ENCODE results near the gene SDR9C7. TPM values are rescaled to one million over a fixed set of nuclear protein-coding genes. Genes with fewer than 3 reads are reported as not detected.
"Not testable (repeated sequence)": the region's sequence is repeated elsewhere in the genome, so short reads cannot be mapped to it uniquely, and the experiment has no call there.

The SDR9C7 gene
- total RNA-seq, 1 donor from 2014 or later, result not detected

- no peak for DNase-seq (ENCODE audit: low spot score)
- Mint-ChIP-seq H3K27me3 (ENCODE audit: low read depth) (no peaks in the 10 kb centered on the region), H3K27ac (no peak overlapping the region), H3K36me3 (ENCODE audit: low read depth) (no peaks in the 10 kb centered on the region), H3K9me3 (peaks cover 8% of the 10 kb centered on the region), H3K4me1 (ENCODE audit: low read depth) (no peaks in the 10 kb centered on the region), H3K4me3 (ENCODE audit: low read depth) (no peak overlapping the region)
- intact Hi-C loops (cut with micrococcal nuclease), result no loop called here
Measured at GRCh38 chr12:56896082-56896481, 38.1 kb downstream of the SDR9C7 start.

- no peak for DNase-seq (ENCODE audit: low spot score)
- no peaks in the 10 kb centered on the region for H3K4me1 Mint-ChIP-seq (ENCODE audit: low read depth)
- H3K27me3 Mint-ChIP-seq (ENCODE audit: low read depth), result peaks cover 2% of the 10 kb centered on the region
- no peaks in the 10 kb centered on the region for H3K36me3 Mint-ChIP-seq (ENCODE audit: low read depth)
- no peak overlapping the region for H3K27ac Mint-ChIP-seq
- intact Hi-C loops (cut with micrococcal nuclease), result no loop called here
- H3K4me3 Mint-ChIP-seq (ENCODE audit: low read depth), result no peak overlapping the region
- peaks cover 3% of the 10 kb centered on the region for H3K9me3 Mint-ChIP-seq
Measured at GRCh38 chr12:56894698-56895368, 39.4 kb downstream of the SDR9C7 start.

GRCh38 chr12:56891885-56892284 lies 42.3 kb downstream of the SDR9C7 start:
- H3K27me3 Mint-ChIP-seq (ENCODE audit: low read depth); intact Hi-C loops (cut with micrococcal nuclease): not testable (repeated sequence)

GRCh38 chr12:56886319-56886718 lies 47.9 kb downstream of the SDR9C7 start:
- no peak for DNase-seq (ENCODE audit: low spot score)
- H3K4me1 Mint-ChIP-seq (ENCODE audit: low read depth), result no peaks in the 10 kb centered on the region
- H3K27me3 Mint-ChIP-seq (ENCODE audit: low read depth), result peaks cover 2% of the 10 kb centered on the region
- intact Hi-C loops (cut with micrococcal nuclease), result no loop called here
- H3K36me3 Mint-ChIP-seq (ENCODE audit: low read depth), result no peaks in the 10 kb centered on the region
- peaks cover 27% of the 10 kb centered on the region for H3K9me3 Mint-ChIP-seq
- H3K4me3 Mint-ChIP-seq (ENCODE audit: low read depth), result no peak overlapping the region
- H3K27ac Mint-ChIP-seq, result no peak overlapping the region

More at GRCh38 chr12:56891885-56892284, 42.3 kb downstream of the SDR9C7 start:
- not testable (repeated sequence) for DNase-seq (ENCODE audit: low spot score); H3K4me1 Mint-ChIP-seq (ENCODE audit: low read depth); H3K4me3 Mint-ChIP-seq (ENCODE audit: low read depth); H3K27ac Mint-ChIP-seq; H3K9me3 Mint-ChIP-seq; H3K36me3 Mint-ChIP-seq (ENCODE audit: low read depth)

GRCh38 chr12:56885316-56885715 lies 48.9 kb downstream of the SDR9C7 start:
- Mint-ChIP-seq H3K27me3 (ENCODE audit: low read depth) (no peaks in the 10 kb centered on the region), H3K9me3 (peaks cover 27% of the 10 kb centered on the region), H3K36me3 (ENCODE audit: low read depth) (no peaks in the 10 kb centered on the region), H3K4me3 (ENCODE audit: low read depth) (no peak overlapping the region), H3K27ac (no peak overlapping the region), H3K4me1 (ENCODE audit: low read depth) (no peaks in the 10 kb centered on the region)
- no peak for DNase-seq (ENCODE audit: low spot score)
- intact Hi-C loops (cut with micrococcal nuclease), result no loop called here

- no peaks in the 10 kb centered on the region for H3K4me1 Mint-ChIP-seq (ENCODE audit: low read depth)
- H3K27me3 Mint-ChIP-seq (ENCODE audit: low read depth), result no peaks in the 10 kb centered on the region
- H3K4me3 Mint-ChIP-seq (ENCODE audit: low read depth), result no peak overlapping the region
- DNase-seq (ENCODE audit: low spot score), result no peak
- no peaks in the 10 kb centered on the region for H3K36me3 Mint-ChIP-seq (ENCODE audit: low read depth)
- H3K27ac Mint-ChIP-seq, result no peak overlapping the region
- intact Hi-C loops (cut with micrococcal nuclease), result no loop called here
- H3K9me3 Mint-ChIP-seq, result peaks cover 27% of the 10 kb centered on the region
Measured at GRCh38 chr12:56884421-56884820, 49.8 kb downstream of the SDR9C7 start.

GRCh38 chr12:56882407-56882806 lies 51.8 kb downstream of the SDR9C7 start:
- H3K4me3 Mint-ChIP-seq (ENCODE audit: low read depth); H3K27me3 Mint-ChIP-seq (ENCODE audit: low read depth); DNase-seq (ENCODE audit: low spot score); intact Hi-C loops (cut with micrococcal nuclease); H3K4me1 Mint-ChIP-seq (ENCODE audit: low read depth); H3K27ac Mint-ChIP-seq; H3K36me3 Mint-ChIP-seq (ENCODE audit: low read depth): not testable (repeated sequence)
- H3K9me3 Mint-ChIP-seq, result peaks cover 26% of the 10 kb centered on the region

GRCh38 chr12:56880125-56880992 lies 53.8 kb downstream of the SDR9C7 start:
- Mint-ChIP-seq H3K36me3 (ENCODE audit: low read depth) (no peaks in the 10 kb centered on the region), H3K27ac (no peak overlapping the region)

GRCh38 chr12:56879240-56880124 lies 54.7 kb downstream of the SDR9C7 start:
- H3K4me1 Mint-ChIP-seq (ENCODE audit: low read depth); H3K27me3 Mint-ChIP-seq (ENCODE audit: low read depth); DNase-seq (ENCODE audit: low spot score); H3K36me3 Mint-ChIP-seq (ENCODE audit: low read depth); H3K27ac Mint-ChIP-seq; intact Hi-C loops (cut with micrococcal nuclease); H3K4me3 Mint-ChIP-seq (ENCODE audit: low read depth): not testable (repeated sequence)
- peaks cover 12% of the 10 kb centered on the region for H3K9me3 Mint-ChIP-seq

More at GRCh38 chr12:56880125-56880992, 53.8 kb downstream of the SDR9C7 start:
- Mint-ChIP-seq H3K4me1 (ENCODE audit: low read depth) (no peaks in the 10 kb centered on the region), H3K27me3 (ENCODE audit: low read depth) (no peaks in the 10 kb centered on the region), H3K4me3 (ENCODE audit: low read depth) (no peak overlapping the region), H3K9me3 (peaks cover 16% of the 10 kb centered on the region)
- intact Hi-C loops (cut with micrococcal nuclease), result no loop called here
- DNase-seq (ENCODE audit: low spot score), result no peak

GRCh38 chr12:56878010-56878339 lies 56.2 kb downstream of the SDR9C7 start:
- intact Hi-C loops (cut with micrococcal nuclease), result no loop called here
- H3K4me3 Mint-ChIP-seq (ENCODE audit: low read depth), result no peak overlapping the region
- H3K27ac Mint-ChIP-seq, result no peak overlapping the region
- no peaks in the 10 kb centered on the region for H3K36me3 Mint-ChIP-seq (ENCODE audit: low read depth)
- peaks cover 5% of the 10 kb centered on the region for H3K9me3 Mint-ChIP-seq
- H3K27me3 Mint-ChIP-seq (ENCODE audit: low read depth), result no peaks in the 10 kb centered on the region
- DNase-seq (ENCODE audit: low spot score), result no peak
- H3K4me1 Mint-ChIP-seq (ENCODE audit: low read depth), result no peaks in the 10 kb centered on the region

GRCh38 chr12:56877195-56878009 lies 56.8 kb downstream of the SDR9C7 start:
- H3K4me3 Mint-ChIP-seq (ENCODE audit: low read depth), result no peak overlapping the region
- H3K4me1 Mint-ChIP-seq (ENCODE audit: low read depth), result no peaks in the 10 kb centered on the region
- H3K9me3 Mint-ChIP-seq, result peaks cover 5% of the 10 kb centered on the region
- no peaks in the 10 kb centered on the region for H3K27me3 Mint-ChIP-seq (ENCODE audit: low read depth)
- H3K27ac Mint-ChIP-seq, result no peak overlapping the region
- intact Hi-C loops (cut with micrococcal nuclease), result no loop called here
- DNase-seq (ENCODE audit: low spot score), result no peak
- no peaks in the 10 kb centered on the region for H3K36me3 Mint-ChIP-seq (ENCODE audit: low read depth)

- Mint-ChIP-seq H3K27ac (no peak overlapping the region), H3K36me3 (ENCODE audit: low read depth) (no peaks in the 10 kb centered on the region), H3K9me3 (no peaks in the 10 kb centered on the region), H3K4me1 (ENCODE audit: low read depth) (no peaks in the 10 kb centered on the region), H3K27me3 (ENCODE audit: low read depth) (no peaks in the 10 kb centered on the region), H3K4me3 (ENCODE audit: low read depth) (no peak overlapping the region)
- intact Hi-C loops (cut with micrococcal nuclease), result no loop called here
- no peak for DNase-seq (ENCODE audit: low spot score)
Measured at GRCh38 chr12:56874821-56875220, 59.4 kb downstream of the SDR9C7 start.
